Stromal cell of bone marrow (primary cell): ENCODE results near the gene TECTA.
A peak's percentile ranks its signal among the peaks of the same experiment; 100 is the strongest.

Experiments
- DNase-seq: peaks from one replicate; pipeline ENCODE4 v3.0.0-alpha.2; 2012; ENCODE audit warnings: low read depth

TECTA gene

GRCh38 chr11:121179306-121179705 lies 78.3 kb downstream of the TECTA start:
- no peak for DNase-seq

GRCh38 chr11:121180183-121180582 lies 79.1 kb downstream of the TECTA start:
- DNase-seq = no peak

- no peak for DNase-seq
Measured at GRCh38 chr11:121188776-121189175, 87.7 kb downstream of the TECTA start.

GRCh38 chr11:121191818-121192217 lies 90.8 kb downstream of the TECTA start:
- DNase-seq = no peak

- DNase-seq = peak; percentile 38
Measured at GRCh38 chr11:121194731-121195596, 93.9 kb downstream of the TECTA start.

GRCh38 chr11:121198491-121198890 lies 97.4 kb downstream of the TECTA start:
- no peak for DNase-seq

GRCh38 chr11:121199516-121199915 lies 98.5 kb downstream of the TECTA start:
- no peak for DNase-seq

- DNase-seq = no peak
Measured at GRCh38 chr11:121206810-121207209, 105.8 kb downstream of the TECTA start.

GRCh38 chr11:121207485-121208115 lies 106.6 kb downstream of the TECTA start:
- DNase-seq = peak; percentile 15

GRCh38 chr11:121210445-121211080 lies 109.5 kb downstream of the TECTA start:
- DNase-seq = no peak

GRCh38 chr11:121211626-121212025 lies 110.6 kb downstream of the TECTA start:
- DNase-seq = no peak

- DNase-seq = no peak
Measured at GRCh38 chr11:121212536-121213361, 111.7 kb downstream of the TECTA start.

- no peak for DNase-seq
Measured at GRCh38 chr11:121213362-121213893, 112.4 kb downstream of the TECTA start.

GRCh38 chr11:121214861-121215260 lies 113.8 kb downstream of the TECTA start:
- DNase-seq = no peak

- no peak for DNase-seq
Measured at GRCh38 chr11:121221496-121222200, 120.6 kb downstream of the TECTA start.

GRCh38 chr11:121223161-121223560 lies 122.1 kb downstream of the TECTA start:
- DNase-seq = no peak

GRCh38 chr11:121225382-121225781 lies 124.3 kb downstream of the TECTA start:
- no peak for DNase-seq

GRCh38 chr11:121226415-121227263 lies 125.6 kb downstream of the TECTA start:
- DNase-seq = no peak

- no peak for DNase-seq
Measured at GRCh38 chr11:121228851-121229250, 127.8 kb downstream of the TECTA start.
